RWPE1 (cell line): ENCODE data around the gene KRT78.

Source experiments
- CTCF ChIA-PET: fragments of 350-600 bp; sonication (Branson Sonifier 250); formaldehyde crosslinking; extraction: SDS; loops from one replicate; lab custom pipeline; 2021; lab: Yijun Ruan, JAX
- POLR2A ChIA-PET: fragments of 400-600 bp; formaldehyde crosslinking; extraction: SDS; loops from one replicate; lab custom pipeline; 2020; ENCODE audit warnings: antibody characterized with exemption; ENCODE audit not compliant: low non-redundant PET; lab: Yijun Ruan, JAX
- DNase-seq: peaks from one replicate; pipeline ENCODE4 v3.0.0; 2012; ENCODE audit warnings: low spot score
- H3K27ac ChIP-seq: fragments of 450-650 bp; 2 replicates; pipeline ENCODE4 v1.5.1; 2017
- CTCF ChIP-seq: fragments of 450-650 bp; conservative IDR thresholded peaks from 2 replicates; pipeline ENCODE4 v1.5.1; 2017; ENCODE audit warnings: low read depth, mild to moderate bottlenecking

KRT78 gene

DNA sequence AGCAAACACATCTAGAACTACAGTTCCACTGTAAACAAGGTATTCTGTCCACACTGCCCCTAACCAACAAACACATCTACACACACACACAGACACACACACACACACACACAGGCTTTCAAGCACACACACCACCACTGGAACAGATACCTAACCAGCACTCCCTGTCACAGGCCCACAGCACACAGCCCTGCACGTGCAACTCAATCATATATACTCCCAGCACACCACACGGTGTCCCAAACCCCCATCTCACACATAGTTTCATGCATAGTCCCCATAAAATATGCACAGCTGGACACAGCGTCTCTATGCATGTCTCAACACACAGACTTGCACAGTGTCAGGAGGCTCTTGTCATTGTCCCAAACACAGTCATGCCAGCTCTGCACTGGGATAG, 28.4 kb upstream of the KRT78 start:
- POLR2A ChIA-PET, result interaction anchor here (0.6 kb wide), 1 partner anchor 733 kb away, joined by 3 read pairs; no protein-coding TSS in a partner anchor
- no peak for TF ChIP-seq CTCF
- DNase-seq, result no peak
- CTCF ChIA-PET, result interaction anchor here (0.6 to 3.8 kb wide), 4 partner anchors 12 to 505 kb away, joined by 3 to 25 read pairs (median 4); no protein-coding TSS in a partner anchor
- H3K27ac ChIP-seq, result peak overlapping the region; percentile 100

GRCh38 chr12:52876372-52876771, 27.6 kb upstream of the KRT78 start:
- ChIA-PET POLR2A (no interaction called here), CTCF (interaction anchor here (0.6 to 2.2 kb wide), 3 partner anchors 105 to 504 kb away, joined by 3 to 6 read pairs (median 4); no protein-coding TSS in a partner anchor)
- DNase-seq, result peak; percentile 77
- no peak for TF ChIP-seq CTCF
- peak overlapping the region; percentile 100 for H3K27ac ChIP-seq

DNA sequence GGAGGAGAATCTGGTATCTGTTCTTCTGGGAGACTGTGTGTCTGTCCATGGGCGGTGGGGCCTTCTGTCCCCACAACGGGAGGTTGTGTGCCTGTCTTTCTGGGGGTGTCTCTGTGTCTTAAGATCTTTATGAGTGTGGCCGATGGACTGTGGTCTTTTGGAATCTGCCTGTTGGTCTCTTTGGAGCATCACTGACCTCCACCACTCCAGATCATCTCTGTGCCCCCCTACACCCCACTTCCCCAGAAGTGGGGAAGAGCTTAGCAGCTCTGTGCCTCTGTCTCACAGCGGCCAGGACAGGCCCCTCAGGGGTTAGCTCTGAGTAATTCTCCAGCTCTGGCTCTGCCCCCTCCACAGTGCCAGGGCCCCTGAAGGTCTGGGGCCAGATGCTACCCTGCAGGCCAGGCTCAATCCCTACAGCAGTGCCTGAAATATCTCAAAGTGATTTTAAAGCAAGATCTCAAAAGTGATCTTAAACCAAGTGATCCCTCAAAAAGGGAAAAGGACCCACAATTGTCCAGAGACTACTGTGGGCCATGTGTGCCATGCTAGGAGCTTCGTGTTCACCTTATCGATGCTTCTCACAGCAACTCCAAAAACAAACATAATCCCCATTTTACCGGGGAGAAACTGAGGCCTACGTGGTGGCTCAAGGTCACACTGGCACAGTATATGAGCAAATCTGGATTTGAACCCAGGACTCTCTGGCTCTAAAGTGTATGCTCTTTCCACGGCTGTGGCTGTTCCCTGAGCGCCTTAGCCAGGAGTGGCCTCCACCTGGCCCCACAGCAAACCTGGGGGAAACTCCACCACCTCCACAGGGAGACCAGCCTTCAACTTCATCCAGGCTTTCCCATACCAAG, 26.0 kb upstream of the KRT78 start:
- ChIA-PET CTCF (interaction anchor here (0.8 kb wide), 1 partner anchor 731 kb away, joined by 3 read pairs; no protein-coding TSS in a partner anchor), POLR2A (interaction anchor here (0.5 to 1.3 kb wide), 3 partner anchors 295 to 722 kb away, joined by 3 to 5 read pairs (median 3); partner anchors contain the start of gene KRT5)
- peak overlapping the region; percentile 100 for H3K27ac ChIP-seq
- no peak for TF ChIP-seq CTCF
- DNase-seq, result no peak

DNA sequence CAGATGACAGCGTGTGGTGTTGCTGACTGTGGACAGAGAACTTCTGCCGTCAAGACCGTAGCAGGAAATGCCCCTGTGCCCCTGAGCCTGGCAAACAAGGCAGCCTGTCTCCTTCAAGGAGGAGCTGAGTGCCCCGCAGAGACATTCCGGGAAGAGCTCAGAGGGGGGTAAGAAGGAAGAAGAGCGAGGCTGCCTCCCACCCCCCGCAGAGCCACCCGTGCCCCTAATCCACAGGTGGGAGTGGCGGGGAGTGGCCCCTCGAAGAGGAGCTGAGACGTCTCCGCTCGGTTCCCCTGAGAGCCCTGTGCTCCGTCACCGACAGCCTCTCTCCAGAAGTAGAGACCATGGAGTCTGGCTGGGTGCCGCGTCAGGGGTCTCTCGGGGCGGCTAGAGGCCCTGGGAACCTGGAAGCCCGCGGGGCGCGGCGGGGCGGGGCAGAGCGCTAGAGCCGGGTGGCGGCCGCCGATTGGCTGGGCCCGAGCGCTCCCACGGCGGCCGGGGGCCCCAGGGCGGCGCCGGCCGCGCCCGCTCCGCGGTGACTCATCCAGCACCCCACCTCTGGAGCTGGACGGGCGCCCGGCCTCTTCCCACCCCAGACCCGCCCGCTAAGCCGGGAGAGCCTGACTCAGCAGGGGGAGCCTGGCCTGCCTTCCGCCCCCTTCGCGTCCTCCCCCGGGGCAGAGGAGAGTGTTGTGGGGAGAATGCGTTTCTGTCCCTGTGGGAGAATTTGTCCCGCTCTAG, 25.2 kb upstream of the KRT78 start:
- DNase-seq, result peak; percentile 98
- CTCF ChIA-PET, result interaction anchor here (0.8 to 1.2 kb wide), 3 partner anchors 8 to 730 kb away, joined by 3 to 5 read pairs (median 3); no protein-coding TSS in a partner anchor
- no peak for TF ChIP-seq CTCF
- POLR2A ChIA-PET, result interaction anchor here (0.5 to 1.3 kb wide), 4 partner anchors 294 to 721 kb away, joined by 3 to 5 read pairs (median 3); partner anchors contain the start of gene KRT5
- peak overlapping the region; percentile 100 for H3K27ac ChIP-seq

GRCh38 chr12:52873513-52873831, 24.7 kb upstream of the KRT78 start:
- TF ChIP-seq CTCF, result no peak
- ChIA-PET CTCF (interaction anchor here (0.9 to 1.2 kb wide), 2 partner anchors 8 to 12 kb away, joined by 3 to 5 read pairs; no protein-coding TSS in a partner anchor), POLR2A (no interaction called here)
- DNase-seq, result no peak
- H3K27ac ChIP-seq, result peak overlapping the region; percentile 100
